Epithelial cell of proximal tubule (primary cell): ENCODE data around the gene ATXN1L. TPM values are rescaled to one million over a fixed set of nuclear protein-coding genes. Genes with fewer than 3 reads are reported as not detected.
"Not testable (repeated sequence)": the region's sequence is repeated elsewhere in the genome, so short reads cannot be mapped to it uniquely, and the experiment has no call there.

Source experiments
- DNase-seq: peaks from one replicate; pipeline ENCODE4 v3.0.0-alpha.2; 2011; ENCODE audit warnings: low read depth
- H3K4me3 ChIP-seq: 2 replicates; pipeline ENCODE4 v1.5.1; 2011; ENCODE audit warnings: low read depth, mild to moderate bottlenecking, low read length
- total RNA-seq: library from RNA; depleted of rRNA; stranded (reverse); fragments of >200 nt; gene quantifications from 2 replicates; pipeline ENCODE4 v1.2.3, GENCODE V29; 2015
- TF ChIP-seq, protein P1 (sequence below): conservative IDR thresholded peaks from 2 replicates; pipeline ENCODE4 v1.5.1; 2012; ENCODE audit warnings: low read depth, mild to moderate bottlenecking, low read length

ATXN1L gene, protein sequence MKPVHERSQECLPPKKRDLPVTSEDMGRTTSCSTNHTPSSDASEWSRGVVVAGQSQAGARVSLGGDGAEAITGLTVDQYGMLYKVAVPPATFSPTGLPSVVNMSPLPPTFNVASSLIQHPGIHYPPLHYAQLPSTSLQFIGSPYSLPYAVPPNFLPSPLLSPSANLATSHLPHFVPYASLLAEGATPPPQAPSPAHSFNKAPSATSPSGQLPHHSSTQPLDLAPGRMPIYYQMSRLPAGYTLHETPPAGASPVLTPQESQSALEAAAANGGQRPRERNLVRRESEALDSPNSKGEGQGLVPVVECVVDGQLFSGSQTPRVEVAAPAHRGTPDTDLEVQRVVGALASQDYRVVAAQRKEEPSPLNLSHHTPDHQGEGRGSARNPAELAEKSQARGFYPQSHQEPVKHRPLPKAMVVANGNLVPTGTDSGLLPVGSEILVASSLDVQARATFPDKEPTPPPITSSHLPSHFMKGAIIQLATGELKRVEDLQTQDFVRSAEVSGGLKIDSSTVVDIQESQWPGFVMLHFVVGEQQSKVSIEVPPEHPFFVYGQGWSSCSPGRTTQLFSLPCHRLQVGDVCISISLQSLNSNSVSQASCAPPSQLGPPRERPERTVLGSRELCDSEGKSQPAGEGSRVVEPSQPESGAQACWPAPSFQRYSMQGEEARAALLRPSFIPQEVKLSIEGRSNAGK
- total RNA-seq, result 9.5 and 12.2 TPM in 2 replicates

DNA sequence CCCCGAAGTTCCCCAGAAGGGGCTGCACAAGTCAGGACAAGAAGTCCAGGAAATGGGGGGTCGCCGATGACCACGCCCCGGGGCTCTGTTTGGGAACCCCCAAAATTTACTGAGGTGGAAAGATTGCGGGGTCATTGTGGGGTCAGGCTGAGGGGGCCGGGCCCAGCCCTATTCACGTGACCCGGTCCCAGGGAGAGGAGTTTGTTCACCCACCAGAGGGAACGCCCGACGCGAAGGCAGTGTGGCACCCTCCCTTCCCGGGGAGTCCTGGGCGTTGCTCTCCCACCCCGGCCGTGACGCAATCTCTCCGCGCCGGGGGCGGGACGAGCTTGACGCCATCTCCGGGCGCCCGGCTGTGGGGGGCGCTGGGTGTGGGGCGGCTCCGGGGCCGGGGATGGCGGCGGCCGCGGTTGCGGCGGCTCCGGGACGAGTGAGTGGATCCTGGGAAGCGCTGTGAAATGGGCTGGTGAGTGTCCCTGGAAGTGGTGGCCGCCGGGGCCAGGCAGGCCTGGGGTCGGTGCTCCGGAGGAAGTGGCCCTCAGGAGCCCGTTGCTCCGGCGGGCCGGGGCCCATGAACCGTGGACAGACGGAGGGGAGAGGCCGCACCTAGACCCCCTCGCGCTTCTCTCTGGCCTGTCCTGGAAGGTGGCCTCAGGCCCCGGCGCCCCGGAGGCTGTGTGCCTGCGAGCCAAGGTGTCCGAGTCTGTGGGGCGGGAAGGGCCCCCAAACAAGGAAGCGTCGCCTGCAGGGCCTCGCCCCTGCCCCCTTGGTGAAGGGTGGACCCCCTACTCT, at the start of gene ATXN1L:
ATXN1L (plus strand) TSS at position 338 of the 792 bp plus-strand sequence. CDS start 3,765 bp downstream, outside the sequence.
- TF ChIP-seq, protein P1, sequence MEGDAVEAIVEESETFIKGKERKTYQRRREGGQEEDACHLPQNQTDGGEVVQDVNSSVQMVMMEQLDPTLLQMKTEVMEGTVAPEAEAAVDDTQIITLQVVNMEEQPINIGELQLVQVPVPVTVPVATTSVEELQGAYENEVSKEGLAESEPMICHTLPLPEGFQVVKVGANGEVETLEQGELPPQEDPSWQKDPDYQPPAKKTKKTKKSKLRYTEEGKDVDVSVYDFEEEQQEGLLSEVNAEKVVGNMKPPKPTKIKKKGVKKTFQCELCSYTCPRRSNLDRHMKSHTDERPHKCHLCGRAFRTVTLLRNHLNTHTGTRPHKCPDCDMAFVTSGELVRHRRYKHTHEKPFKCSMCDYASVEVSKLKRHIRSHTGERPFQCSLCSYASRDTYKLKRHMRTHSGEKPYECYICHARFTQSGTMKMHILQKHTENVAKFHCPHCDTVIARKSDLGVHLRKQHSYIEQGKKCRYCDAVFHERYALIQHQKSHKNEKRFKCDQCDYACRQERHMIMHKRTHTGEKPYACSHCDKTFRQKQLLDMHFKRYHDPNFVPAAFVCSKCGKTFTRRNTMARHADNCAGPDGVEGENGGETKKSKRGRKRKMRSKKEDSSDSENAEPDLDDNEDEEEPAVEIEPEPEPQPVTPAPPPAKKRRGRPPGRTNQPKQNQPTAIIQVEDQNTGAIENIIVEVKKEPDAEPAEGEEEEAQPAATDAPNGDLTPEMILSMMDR, result no peak
- no peak for DNase-seq
- peak within 1 kb of the TSS; percentile 79 for H3K4me3 ChIP-seq

DNA sequence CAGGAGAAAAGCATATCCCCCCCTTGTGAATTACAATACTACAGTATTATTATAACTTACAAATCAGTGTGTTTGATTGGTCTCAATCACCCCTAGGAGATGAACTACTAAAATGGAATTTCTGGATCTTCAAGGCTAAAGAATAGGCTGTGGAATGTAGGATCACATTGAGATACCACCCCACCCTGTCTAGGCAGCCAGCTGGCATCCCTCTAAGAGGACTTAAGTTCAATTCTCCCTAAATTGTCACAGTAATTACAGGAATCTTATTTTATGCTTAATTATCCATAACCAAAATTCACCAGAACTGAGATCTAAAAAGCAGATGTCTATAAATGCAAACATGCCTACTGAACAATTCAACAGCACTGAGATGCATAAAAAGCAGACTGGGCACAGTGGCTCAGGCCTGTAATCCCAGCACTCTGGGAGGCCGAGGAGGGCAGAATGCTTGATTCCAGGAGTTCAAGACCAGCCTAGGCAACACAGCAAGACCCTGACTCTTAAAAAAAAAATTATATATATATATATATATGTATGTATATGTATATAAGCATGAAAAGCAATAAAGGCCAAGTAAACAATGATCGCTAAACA, 49.2 kb upstream of the ATXN1L start:
- TF ChIP-seq, protein P1, result no peak
- H3K4me3 ChIP-seq, result no peak overlapping the region
- no peak for DNase-seq

DNA sequence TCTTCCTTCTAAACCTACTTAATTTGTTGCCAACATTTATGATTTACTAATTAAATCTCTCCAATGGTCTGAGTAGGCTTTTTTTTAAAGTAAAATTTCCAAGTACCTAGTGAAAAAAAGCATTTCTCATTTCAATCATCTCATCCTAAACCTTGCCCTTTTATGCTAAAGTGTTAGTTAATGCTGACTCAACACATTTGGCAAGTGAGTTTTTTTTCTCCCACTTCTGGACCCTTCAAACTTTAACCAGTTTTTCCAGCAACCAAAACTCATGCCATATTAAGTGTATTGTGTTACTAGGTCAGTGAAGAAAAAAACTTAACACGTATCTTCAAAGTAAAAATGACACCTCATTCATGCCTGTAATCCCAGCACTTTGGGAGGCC, 42.5 kb upstream of the ATXN1L start:
- TF ChIP-seq, protein P1, result no peak
- H3K4me3 ChIP-seq, result no peak overlapping the region
- no peak for DNase-seq

DNA sequence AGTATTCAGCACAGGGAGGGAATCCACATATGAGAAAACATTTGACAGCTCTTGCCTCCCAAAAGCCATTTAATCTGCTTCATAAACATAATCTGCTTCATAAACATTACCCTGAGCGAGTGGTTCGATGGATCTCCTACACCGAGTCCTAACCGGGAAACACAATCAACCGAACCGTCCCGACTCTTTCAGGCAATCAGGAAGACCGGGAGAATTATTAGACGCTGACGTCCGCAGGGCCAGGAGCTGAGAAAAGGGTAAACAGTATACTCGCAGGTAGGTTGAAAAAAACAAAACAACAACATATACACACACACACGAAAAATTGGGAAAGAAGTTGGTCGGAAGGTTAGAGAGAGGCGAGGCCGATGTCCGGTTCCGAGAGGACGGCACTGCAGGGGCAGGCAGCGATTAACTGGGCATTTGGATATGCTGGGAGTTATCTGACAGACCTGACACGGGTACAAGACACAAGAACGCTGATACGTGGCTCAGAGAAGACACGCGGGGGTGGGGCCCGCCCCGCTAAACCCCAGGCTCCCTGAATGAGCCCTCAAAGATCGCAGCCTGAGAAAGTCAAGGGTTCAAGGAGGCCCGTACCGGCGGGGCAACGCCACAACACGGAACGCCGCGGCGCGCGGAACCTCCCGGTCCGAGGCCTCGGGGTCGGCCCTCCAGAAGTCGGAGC, 37.7 kb upstream of the ATXN1L start:
- no peak for DNase-seq
- H3K4me3 ChIP-seq, result peak overlapping the region; percentile 80
- TF ChIP-seq, protein P1, result no peak

DNA sequence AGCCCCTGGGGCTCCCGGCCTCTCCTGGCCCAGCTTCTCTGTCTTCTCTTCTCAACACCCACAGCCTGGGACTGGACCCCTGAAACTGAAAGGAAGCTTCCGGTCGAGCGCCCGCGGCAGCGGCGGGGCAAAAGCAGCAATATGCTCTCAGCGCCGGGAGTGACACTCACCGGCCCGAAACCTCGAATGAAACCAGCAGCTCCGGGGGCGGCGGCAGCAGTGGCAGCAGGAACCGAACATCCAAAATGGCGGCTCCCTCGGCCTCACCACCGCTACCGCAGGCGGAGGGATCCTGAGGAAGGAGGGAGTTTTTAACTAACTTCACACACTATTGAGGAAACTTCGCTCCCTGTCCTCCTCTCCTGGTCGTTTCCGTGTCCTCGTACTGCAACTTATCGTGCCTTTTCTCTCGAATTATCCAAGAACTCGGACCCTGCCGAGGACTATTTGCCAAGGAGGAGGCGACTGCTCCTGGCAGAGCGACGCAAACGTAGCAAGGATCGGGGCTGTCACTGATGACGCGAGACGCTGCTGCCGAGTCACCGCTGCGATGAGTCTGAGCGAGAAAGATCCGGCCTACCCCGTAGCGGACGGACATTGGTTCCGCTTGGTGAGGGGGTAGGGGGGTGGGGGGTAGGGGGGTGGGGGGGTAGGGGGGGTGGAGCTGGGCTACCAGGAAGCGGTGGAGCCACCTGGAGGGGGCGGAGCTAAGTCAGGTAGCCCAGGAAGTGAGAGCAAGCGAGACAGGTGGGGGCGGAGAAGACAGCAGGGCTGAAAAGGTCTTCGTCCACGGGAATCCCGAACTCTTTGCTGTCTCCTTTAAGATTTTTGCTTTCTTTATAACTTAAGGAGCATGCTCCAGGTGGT, 37.0 kb upstream of the ATXN1L start, which contains the start of gene AP1G1:
AP1G1 (minus strand) TSS at position 242 of the 867 bp plus-strand sequence. CDS start 19,355 bp downstream, outside the sequence.
- TF ChIP-seq, protein P1, result no peak

DNA sequence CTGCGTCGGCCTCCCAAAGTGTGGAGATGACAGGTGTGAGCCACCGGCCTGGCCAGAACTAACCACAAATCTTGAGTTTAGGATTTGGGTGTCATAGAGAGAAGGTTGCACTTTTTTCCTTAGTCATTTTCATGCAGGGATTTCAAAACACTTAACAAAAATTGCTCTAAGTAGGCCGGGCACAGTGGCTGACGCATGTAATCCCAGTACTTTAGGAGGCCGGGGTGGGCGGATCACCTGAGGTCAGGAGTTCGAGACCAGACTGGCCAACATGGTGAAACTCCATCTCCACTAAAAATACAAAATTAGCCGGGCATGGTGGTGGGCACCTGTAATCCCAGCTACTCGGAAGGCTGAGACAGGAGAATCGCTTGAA, 35.6 kb upstream of the ATXN1L start:
- not testable (repeated sequence) for DNase-seq, H3K4me3 ChIP-seq

More for the DNA sequence above, 37.0 kb upstream of the ATXN1L start, which contains the start of gene AP1G1:
- peak; percentile 87 for DNase-seq
- peak within 1 kb of the TSS; percentile 80 for H3K4me3 ChIP-seq
